Astrocyte (in vitro differentiated cells and primary cell): ENCODE results near the gene CD80. TPM values are rescaled to one million over a fixed set of nuclear protein-coding genes. Genes with fewer than 3 reads are reported as not detected.

ENCODE experiments used
- DNase-seq: peaks from one replicate; pipeline ENCODE4 v3.0.0-alpha.2; 2010; ENCODE audit warnings: low read depth
- FAIRE-seq: peaks from 2 replicates; lab custom pipeline; 2011; peaks lifted over from hg19 to GRCh38; lab: Jason Lieb, UNC
- H2AFZ ChIP-seq: 2 replicates; pipeline ENCODE4 v1.6.0; 2012; ENCODE audit warnings: low read depth, low read length, inconsistent platforms
- H3K27ac ChIP-seq: 2 replicates; pipeline ENCODE4 v1.5.1; 2011; ENCODE audit warnings: low read depth, low read length, inconsistent platforms
- H3K27me3 ChIP-seq: 2 replicates; pipeline ENCODE4 v1.6.0; 2011; ENCODE audit warnings: low read length, inconsistent platforms; ENCODE audit not compliant: insufficient read depth
- H3K36me3 ChIP-seq: 2 replicates; pipeline ENCODE4 v1.5.1; 2011; ENCODE audit warnings: low read length, inconsistent platforms; ENCODE audit not compliant: insufficient read depth
- H3K4me1 ChIP-seq: 2 replicates; pipeline ENCODE4 v1.5.1; 2011; ENCODE audit warnings: low read length, inconsistent platforms; ENCODE audit not compliant: insufficient read depth
- H3K4me2 ChIP-seq: 2 replicates; pipeline ENCODE4 v1.6.0; 2012; ENCODE audit warnings: low read length, inconsistent platforms
- H3K4me3 ChIP-seq: 2 replicates; pipeline ENCODE4 v1.5.1; 2011; ENCODE audit warnings: low read depth, mild to moderate bottlenecking, low read length, inconsistent platforms; ENCODE audit not compliant: insufficient read depth
- H3K79me2 ChIP-seq: 2 replicates; pipeline ENCODE4 v1.6.0; 2012; ENCODE audit warnings: mild to moderate bottlenecking, low read length, inconsistent platforms; ENCODE audit not compliant: insufficient read depth
- H3K9ac ChIP-seq: 2 replicates; pipeline ENCODE4 v1.6.0; 2012; ENCODE audit warnings: mild to moderate bottlenecking, low read length, inconsistent platforms
- H3K9me3 ChIP-seq: 2 replicates; pipeline ENCODE4 v1.5.1; 2012; ENCODE audit warnings: low read depth, mild to moderate bottlenecking, low read length, inconsistent platforms; ENCODE audit not compliant: insufficient read depth
- H4K20me1 ChIP-seq: 2 replicates; pipeline ENCODE4 v1.6.0; 2012; ENCODE audit warnings: low read length, inconsistent platforms; ENCODE audit not compliant: insufficient read depth
- H3K27ac Mint-ChIP-seq: one replicate; pipeline ENCODE4 v1.8.0; 2021; ENCODE audit warnings: mild to moderate bottlenecking, mixed read lengths; ENCODE audit not compliant: unreplicated experiment
- H3K27me3 Mint-ChIP-seq: one replicate; pipeline ENCODE4 v1.8.0; 2021; ENCODE audit warnings: low read depth, mixed read lengths; ENCODE audit not compliant: unreplicated experiment
- H3K36me3 Mint-ChIP-seq: one replicate; pipeline ENCODE4 v1.8.0; 2021; ENCODE audit warnings: low read depth, mixed read lengths; ENCODE audit not compliant: unreplicated experiment
- H3K4me1 Mint-ChIP-seq: one replicate; pipeline ENCODE4 v1.8.0; 2021; ENCODE audit warnings: low read depth, mixed read lengths; ENCODE audit not compliant: unreplicated experiment
- H3K4me3 Mint-ChIP-seq: one replicate; pipeline ENCODE4 v1.8.0; 2021; ENCODE audit warnings: mild to moderate bottlenecking, moderate library complexity, mixed read lengths; ENCODE audit not compliant: unreplicated experiment
- H3K9me3 Mint-ChIP-seq: one replicate; pipeline ENCODE4 v1.8.0; 2021; ENCODE audit warnings: mild to moderate bottlenecking, mixed read lengths; ENCODE audit not compliant: unreplicated experiment
- CTCF ChIP-seq: IDR thresholded peaks from 2 replicates; pipeline ENCODE4 v1.5.1; 2011; ENCODE audit warnings: low read depth, mild to moderate bottlenecking, inconsistent platforms, low read length, moderate library complexity; ENCODE audit not compliant: insufficient read depth
- EZH2 ChIP-seq: IDR thresholded peaks from 2 replicates; pipeline ENCODE4 v1.6.1; 2012; ENCODE audit warnings: mild to moderate bottlenecking, low read length, inconsistent platforms; ENCODE audit not compliant: insufficient read depth
- total RNA-seq: library from RNA; stranded (reverse); gene quantifications from 2 replicates; pipeline ENCODE4 v1.2.1, GENCODE V29; 2021

CD80 gene
- total RNA-seq, 1 donor from 2014 or later = not detected

DNA sequence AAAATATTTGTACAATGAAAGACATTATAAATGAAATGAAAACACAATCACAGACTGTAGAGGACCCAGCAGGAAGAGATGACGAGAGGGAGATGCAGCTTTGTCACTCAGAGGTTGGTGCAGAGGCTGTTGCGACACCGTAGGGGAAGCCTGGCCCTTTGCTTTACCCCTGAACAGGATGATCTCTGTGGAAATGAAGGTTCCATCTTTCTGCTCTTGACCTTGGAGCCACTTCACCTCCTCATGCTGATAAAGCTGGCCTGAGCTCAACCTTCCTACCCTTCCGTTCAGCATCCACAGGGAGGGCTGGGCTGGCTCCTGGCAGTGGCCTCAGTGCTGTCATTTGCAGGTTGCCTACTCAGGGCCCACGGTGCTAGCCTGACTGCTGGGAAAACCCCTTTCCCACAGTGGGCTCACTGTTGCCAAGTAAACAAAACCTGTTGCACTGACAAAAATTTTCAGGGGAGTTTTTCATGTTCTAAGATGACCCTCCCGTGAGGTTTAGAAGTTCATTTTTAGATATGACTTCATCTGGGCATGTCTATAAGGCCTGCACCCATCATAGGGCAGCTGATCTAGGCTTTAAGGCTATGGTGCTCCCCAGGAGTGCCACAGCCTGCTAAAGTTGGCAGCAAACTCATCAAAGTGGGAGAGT lies 3.0 kb upstream of the CD80 start:
- H3K36me3 ChIP-seq = no peaks in the 10 kb centered on the region
- H3K9ac ChIP-seq = no peak overlapping the region
- no peak overlapping the region for H3K27ac ChIP-seq
- H3K79me2 ChIP-seq = no peaks in the 10 kb centered on the region
- TF ChIP-seq CTCF (no peak), EZH2 (no peak)
- H3K9me3 Mint-ChIP-seq = peaks cover 3% of the 10 kb centered on the region
- no peak for DNase-seq
- no peak for FAIRE-seq
- no peak overlapping the region for H2AFZ ChIP-seq
- no peak overlapping the region for H3K27ac Mint-ChIP-seq
- H3K27me3 Mint-ChIP-seq = peaks cover 9% of the 10 kb centered on the region
- H3K36me3 Mint-ChIP-seq = no peaks in the 10 kb centered on the region
- H3K4me3 Mint-ChIP-seq = no peak overlapping the region
- H3K9me3 ChIP-seq = no peaks in the 10 kb centered on the region
- H3K4me1 Mint-ChIP-seq = no peaks in the 10 kb centered on the region
- peaks cover 2% of the 10 kb centered on the region for H3K27me3 ChIP-seq
- H4K20me1 ChIP-seq = no peaks in the 10 kb centered on the region
- no peak overlapping the region for H3K4me2 ChIP-seq
- no peaks in the 10 kb centered on the region for H3K4me1 ChIP-seq
- no peak overlapping the region for H3K4me3 ChIP-seq

- peaks cover 13% of the 10 kb centered on the region for H3K27me3 Mint-ChIP-seq
- H3K4me2 ChIP-seq = no peak overlapping the region
- no peak overlapping the region for H3K27ac Mint-ChIP-seq
- no peaks in the 10 kb centered on the region for H3K9me3 Mint-ChIP-seq
- H3K27ac ChIP-seq = no peak overlapping the region
- H3K4me1 Mint-ChIP-seq = no peaks in the 10 kb centered on the region
- no peaks in the 10 kb centered on the region for H3K36me3 ChIP-seq
- no peak for TF ChIP-seq EZH2
- no peak for TF ChIP-seq CTCF
- H2AFZ ChIP-seq = no peak overlapping the region
- no peaks in the 10 kb centered on the region for H3K79me2 ChIP-seq
- H3K4me3 Mint-ChIP-seq = no peak overlapping the region
- no peaks in the 10 kb centered on the region for H3K36me3 Mint-ChIP-seq
- H3K9me3 ChIP-seq = no peaks in the 10 kb centered on the region
- no peak overlapping the region for H3K4me3 ChIP-seq
- H4K20me1 ChIP-seq = no peaks in the 10 kb centered on the region
- no peaks in the 10 kb centered on the region for H3K4me1 ChIP-seq
- peaks cover 6% of the 10 kb centered on the region for H3K27me3 ChIP-seq
- FAIRE-seq (no peak), DNase-seq (no peak)
- no peak overlapping the region for H3K9ac ChIP-seq
These were observed 746 bp upstream of the CD80 start for GRCh38 chr3:119560160-119560559.

DNA sequence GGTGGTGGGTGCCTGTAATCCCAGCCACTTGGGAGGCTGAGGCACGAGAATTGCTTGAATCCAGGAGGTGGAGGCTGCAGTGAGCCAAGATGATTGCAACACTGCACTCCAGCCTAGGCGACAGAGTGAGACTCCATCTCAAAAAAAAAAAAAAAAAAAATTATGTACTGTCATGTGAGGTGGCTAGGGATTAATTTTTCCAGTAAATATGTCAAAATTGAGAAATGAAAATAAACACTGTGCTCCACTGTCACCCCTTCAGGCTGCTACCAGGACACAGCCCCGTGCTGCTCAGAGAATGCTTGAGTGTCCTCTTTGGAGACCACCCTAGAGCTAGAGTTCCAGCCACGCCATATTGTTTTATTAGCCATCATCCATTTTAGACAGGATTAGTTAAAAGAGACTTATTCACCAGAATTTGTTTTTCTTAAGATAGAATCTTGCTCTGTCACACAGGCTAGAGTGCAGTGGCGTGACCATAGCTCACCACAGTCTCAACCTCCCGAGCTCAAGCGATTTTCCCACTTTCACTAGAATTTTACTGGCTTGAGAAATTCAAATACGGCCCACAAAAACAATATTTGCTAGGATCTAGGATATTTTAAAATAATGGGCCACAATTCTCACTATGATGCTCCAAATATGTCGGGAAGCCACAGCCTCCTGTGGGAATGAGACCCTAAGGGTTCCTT lies 642 bp downstream of the CD80 start:
- Mint-ChIP-seq H3K27ac (no peak overlapping the region), H3K36me3 (no peaks in the 10 kb centered on the region), H3K4me3 (no peak overlapping the region), H3K4me1 (no peaks in the 10 kb centered on the region), H3K27me3 (peaks cover 25% of the 10 kb centered on the region), H3K9me3 (no peaks in the 10 kb centered on the region)
- Histone ChIP-seq H3K79me2 (no peaks in the 10 kb centered on the region), H3K4me2 (no peak overlapping the region), H2AFZ (no peak overlapping the region), H4K20me1 (no peaks in the 10 kb centered on the region), H3K4me1 (no peaks in the 10 kb centered on the region), H3K27me3 (peaks cover 6% of the 10 kb centered on the region), H3K9ac (no peak overlapping the region), H3K36me3 (no peaks in the 10 kb centered on the region), H3K4me3 (no peak overlapping the region), H3K9me3 (no peaks in the 10 kb centered on the region), H3K27ac (no peak overlapping the region)
- FAIRE-seq (no peak), DNase-seq (no peak)
- TF ChIP-seq EZH2 = no peak
- TF ChIP-seq CTCF = no peak
